ENCODE measurements around the gene MIER2. TPM values are rescaled to one million over a fixed set of nuclear protein-coding genes. Genes with fewer than 3 reads are reported as not detected.

MIER2 gene
- total RNA-seq, 2 donors from 2014 or later, result 17.3 to 19.1 TPM

DNA sequence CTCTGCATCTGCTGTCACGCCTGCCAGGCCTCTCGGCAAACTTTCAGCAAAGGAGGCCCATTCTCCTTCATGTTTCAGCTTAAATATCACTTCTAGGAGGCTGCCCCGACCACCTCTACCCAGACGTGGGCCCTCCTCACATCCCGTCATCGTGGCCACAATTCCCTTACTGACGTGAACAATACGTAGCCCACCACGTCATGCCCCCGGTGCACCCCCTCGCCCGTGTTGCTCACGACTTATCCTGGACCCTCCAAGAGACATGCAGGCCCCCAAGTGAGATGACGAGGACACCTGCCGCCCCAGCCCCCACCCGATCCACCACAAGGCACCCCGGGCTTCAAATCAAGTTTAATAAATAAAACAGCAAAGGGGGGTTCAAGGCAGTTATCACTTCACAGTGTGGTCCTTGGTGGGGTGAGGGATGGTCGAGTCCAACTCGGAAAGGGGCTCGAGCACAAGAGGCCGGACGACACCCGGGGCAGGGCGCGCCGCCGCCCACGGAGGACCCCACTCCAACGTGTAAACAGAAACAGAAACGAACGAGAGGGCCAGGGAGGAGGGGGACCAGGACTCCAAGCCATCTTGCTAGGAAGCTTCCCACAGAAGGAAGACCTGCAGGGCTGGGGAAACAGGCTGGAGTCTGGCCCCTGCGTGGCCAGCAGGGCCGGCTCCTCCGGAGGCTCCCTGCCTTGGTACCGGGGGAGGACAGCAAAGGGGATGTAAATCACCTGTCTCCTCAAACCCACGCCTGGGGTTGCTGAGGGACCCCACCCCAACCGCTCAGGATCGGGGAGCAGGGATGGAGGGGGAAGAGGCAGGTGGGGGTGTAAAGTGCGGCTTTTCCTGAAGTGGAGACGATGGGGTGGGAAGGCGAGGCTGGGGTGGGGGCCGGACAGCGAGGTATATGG, 39.1 kb downstream of the MIER2 start:
- H3K27me3 ChIP-seq, result no peaks in the 10 kb centered on the region
- intact Hi-C loops (cut with DNase I), result no loop called here
- no peak overlapping the region for H3K9ac ChIP-seq (ENCODE audit: low read depth in 2 of 2, low read length in 2 of 2)
- H3K36me3 ChIP-seq, result no peaks in the 10 kb centered on the region
- H3K4me3 ChIP-seq, result no peak overlapping the region
- H3K4me1 ChIP-seq, result no peaks in the 10 kb centered on the region
- H3K9me3 ChIP-seq, result no peaks in the 10 kb centered on the region
- H3K27ac ChIP-seq, result no peak overlapping the region
- no peak for DNase-seq
- TF ChIP-seq, protein P1, sequence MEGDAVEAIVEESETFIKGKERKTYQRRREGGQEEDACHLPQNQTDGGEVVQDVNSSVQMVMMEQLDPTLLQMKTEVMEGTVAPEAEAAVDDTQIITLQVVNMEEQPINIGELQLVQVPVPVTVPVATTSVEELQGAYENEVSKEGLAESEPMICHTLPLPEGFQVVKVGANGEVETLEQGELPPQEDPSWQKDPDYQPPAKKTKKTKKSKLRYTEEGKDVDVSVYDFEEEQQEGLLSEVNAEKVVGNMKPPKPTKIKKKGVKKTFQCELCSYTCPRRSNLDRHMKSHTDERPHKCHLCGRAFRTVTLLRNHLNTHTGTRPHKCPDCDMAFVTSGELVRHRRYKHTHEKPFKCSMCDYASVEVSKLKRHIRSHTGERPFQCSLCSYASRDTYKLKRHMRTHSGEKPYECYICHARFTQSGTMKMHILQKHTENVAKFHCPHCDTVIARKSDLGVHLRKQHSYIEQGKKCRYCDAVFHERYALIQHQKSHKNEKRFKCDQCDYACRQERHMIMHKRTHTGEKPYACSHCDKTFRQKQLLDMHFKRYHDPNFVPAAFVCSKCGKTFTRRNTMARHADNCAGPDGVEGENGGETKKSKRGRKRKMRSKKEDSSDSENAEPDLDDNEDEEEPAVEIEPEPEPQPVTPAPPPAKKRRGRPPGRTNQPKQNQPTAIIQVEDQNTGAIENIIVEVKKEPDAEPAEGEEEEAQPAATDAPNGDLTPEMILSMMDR (IDR thresholded peaks at IDR 0.05), result no peak

DNA sequence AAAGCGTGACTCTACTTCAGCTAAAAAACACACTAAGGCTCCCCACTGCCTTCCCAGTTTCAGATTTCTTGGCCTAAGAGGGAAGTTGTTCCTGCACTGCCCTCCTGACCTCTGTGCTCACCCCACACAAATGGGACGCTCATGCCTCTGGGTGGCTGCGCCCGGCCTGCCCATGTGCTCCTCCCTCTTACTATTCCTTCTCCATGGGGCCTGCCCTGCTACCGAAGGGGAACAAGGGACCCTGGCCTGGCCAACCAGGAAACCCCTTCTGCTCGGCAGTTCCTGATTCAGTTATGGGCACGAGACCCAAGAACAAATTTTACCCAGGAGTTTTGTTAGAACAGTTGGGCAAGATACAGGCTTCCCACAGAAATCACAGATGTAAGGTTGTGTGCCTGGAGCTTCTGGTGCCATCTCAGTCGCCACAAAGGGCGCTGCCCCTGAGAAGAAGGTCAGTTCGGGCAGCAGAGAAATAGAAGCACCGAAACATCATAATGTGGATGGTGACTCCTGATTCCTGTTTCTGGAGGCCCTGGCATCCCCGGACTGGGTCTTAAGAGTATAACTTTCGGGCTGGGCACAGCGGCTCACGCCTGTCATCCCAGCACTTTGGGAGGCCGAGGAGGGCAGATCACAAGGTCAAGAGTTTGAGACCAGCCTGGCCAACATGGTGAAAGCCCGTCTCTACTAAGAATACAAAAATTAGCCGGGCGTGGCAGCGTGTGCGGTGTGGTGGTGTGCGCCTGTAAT, 47.9 kb downstream of the MIER2 start:
- Histone ChIP-seq H3K4me1 (no peaks in the 10 kb centered on the region), H3K27ac (no peak overlapping the region), H3K9me3 (no peaks in the 10 kb centered on the region), H3K27me3 (peaks cover 16% of the 10 kb centered on the region), H3K9ac (ENCODE audit: low read depth in 2 of 2, low read length in 2 of 2) (no peak overlapping the region), H3K4me3 (no peak overlapping the region), H3K36me3 (no peaks in the 10 kb centered on the region)
- intact Hi-C loops (cut with DNase I), result no loop called here
- TF ChIP-seq, protein P1 (IDR thresholded peaks at IDR 0.05), result no peak
- no peak for DNase-seq

DNA sequence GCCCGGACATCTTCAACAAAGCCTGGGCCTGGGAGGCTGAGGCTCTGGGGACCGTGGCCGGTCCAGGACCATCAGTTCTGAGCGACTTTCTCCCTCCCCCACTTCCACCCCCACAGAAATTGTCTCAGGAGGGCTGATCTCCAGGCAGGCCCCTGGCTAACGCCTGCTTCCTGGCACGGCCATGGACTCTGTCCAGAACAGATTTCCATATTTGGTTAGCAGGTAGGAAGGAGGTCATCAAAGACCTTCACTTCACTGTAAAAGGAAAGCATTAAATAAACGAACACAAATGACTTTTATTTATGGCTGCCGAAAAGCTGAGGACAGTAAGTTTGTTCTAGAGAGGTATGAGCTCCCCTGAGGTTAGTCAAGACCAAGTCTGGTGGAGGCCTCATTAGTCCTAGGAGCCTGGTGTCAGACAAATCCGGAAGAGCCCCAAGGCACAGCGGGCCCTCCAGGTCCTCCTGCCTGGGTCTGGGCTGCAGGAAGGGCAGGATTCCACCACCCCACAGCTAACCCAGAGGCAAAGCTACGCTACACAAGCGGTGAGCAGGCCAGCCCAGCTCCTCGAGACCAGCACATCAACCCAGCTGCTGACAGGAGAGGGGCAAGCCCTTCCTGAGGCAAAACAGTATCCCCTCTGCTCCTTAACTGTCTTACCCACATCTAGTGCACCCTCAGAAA, 48.8 kb downstream of the MIER2 start:
- H3K27ac ChIP-seq, result no peak overlapping the region
- TF ChIP-seq, protein P1 (IDR thresholded peaks at IDR 0.05), result no peak

DNA sequence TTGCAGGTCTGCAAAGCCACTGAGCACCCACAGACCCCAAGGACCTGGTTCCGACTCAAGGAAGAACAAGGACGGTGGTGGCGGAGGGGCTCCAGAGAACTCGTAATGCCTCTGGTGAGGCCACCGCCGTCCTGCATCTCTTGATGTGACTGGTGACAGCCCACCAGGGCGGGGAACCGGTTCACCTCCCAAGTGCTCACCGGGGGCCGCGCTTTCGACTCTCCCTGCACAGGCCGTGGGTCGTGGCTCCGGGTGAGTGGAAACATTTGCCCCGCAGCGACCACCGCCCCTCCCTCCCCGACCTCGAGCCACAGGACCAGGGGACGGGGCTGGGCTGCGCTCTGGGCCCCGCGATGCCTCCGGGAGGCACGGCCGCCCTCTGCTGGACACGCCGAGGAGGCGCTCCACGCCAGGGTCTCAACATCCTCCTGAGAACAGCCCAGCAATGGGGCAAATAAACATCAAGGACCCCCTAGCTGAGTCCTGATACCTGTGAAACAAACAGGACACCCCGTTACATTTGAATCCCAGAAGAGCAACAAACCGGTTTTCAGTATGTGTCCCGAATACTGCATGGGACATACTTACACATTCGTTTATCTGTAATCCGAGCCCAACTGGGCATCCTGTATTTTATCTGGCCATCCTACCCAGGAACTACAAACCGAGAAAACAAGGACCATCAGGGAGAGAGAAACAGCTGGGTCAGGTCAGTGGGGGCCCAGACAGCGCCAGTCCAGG, 49.5 kb downstream of the MIER2 start:
- H3K4me3 ChIP-seq, result no peak overlapping the region
- peak overlapping the region in 1 of 2 donors; percentile 40 for H3K9ac ChIP-seq (ENCODE audit: low read depth in 2 of 2, low read length in 2 of 2)
- H3K27ac ChIP-seq, result no peak overlapping the region

More for the DNA sequence above, 48.8 kb downstream of the MIER2 start:
- Histone ChIP-seq H3K9ac (ENCODE audit: low read depth in 2 of 2, low read length in 2 of 2) (no peak overlapping the region), H3K9me3 (no peaks in the 10 kb centered on the region), H3K27me3 (peaks cover 16% of the 10 kb centered on the region), H3K4me3 (no peak overlapping the region), H3K4me1 (no peaks in the 10 kb centered on the region), H3K36me3 (no peaks in the 10 kb centered on the region)
- DNase-seq, result no peak
- intact Hi-C loops (cut with DNase I), result no loop called here

More for the DNA sequence above, 49.5 kb downstream of the MIER2 start:
- TF ChIP-seq, protein P1 (IDR thresholded peaks at IDR 0.05), result peak; percentile 85
- no peaks in the 10 kb centered on the region for H3K4me1 ChIP-seq
- H3K36me3 ChIP-seq, result no peaks in the 10 kb centered on the region
- no peaks in the 10 kb centered on the region for H3K9me3 ChIP-seq
- intact Hi-C loops (cut with DNase I), result no loop called here
- H3K27me3 ChIP-seq, result peaks cover 16% of the 10 kb centered on the region
- DNase-seq, result peak; percentile 42
